HFF-Myc (cell line): ENCODE results near the gene CBS.
"Not testable (repeated sequence)": the region's sequence is repeated elsewhere in the genome, so short reads cannot be mapped to it uniquely, and the experiment has no call there.

Source experiments
- DNase-seq: peaks from one replicate; pipeline ENCODE4 v3.0.0-alpha.2; 2011; ENCODE audit warnings: low read depth; ENCODE audit errors: extremely low read depth
- H3K4me3 ChIP-seq: replicated peaks from 2 replicates; pipeline ENCODE4 v1.5.1; 2011; ENCODE audit warnings: low read depth, mild to moderate bottlenecking, control low read depth, low read length
- TF ChIP-seq, protein P1 (sequence below): IDR thresholded peaks from 2 replicates; pipeline ENCODE4 v1.5.1; 2012; ENCODE audit warnings: mild to moderate bottlenecking, low read depth, low read length, control low read depth; ENCODE audit errors: missing control alignments

CBS gene

DNA sequence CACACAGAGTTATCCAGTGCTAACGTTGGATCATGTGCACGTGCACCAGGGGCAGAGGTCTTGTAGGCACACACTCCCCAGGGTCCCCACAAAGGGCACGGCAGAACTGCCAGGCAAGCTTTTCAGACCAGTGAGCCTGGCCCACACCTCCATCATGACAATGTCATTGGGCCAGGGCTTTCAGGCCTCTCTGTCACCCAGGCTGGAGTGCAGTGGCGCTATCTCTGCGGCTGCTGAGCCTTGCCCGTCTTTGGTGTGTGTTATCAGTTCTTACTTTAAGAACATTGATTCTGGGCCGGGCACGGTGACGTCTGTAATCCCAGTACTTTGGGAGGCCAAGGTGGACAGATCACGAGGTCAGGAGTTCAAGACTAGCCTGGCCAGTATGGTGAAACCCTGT is 57.1 kb downstream of the CBS start:
- TF ChIP-seq, protein P1, sequence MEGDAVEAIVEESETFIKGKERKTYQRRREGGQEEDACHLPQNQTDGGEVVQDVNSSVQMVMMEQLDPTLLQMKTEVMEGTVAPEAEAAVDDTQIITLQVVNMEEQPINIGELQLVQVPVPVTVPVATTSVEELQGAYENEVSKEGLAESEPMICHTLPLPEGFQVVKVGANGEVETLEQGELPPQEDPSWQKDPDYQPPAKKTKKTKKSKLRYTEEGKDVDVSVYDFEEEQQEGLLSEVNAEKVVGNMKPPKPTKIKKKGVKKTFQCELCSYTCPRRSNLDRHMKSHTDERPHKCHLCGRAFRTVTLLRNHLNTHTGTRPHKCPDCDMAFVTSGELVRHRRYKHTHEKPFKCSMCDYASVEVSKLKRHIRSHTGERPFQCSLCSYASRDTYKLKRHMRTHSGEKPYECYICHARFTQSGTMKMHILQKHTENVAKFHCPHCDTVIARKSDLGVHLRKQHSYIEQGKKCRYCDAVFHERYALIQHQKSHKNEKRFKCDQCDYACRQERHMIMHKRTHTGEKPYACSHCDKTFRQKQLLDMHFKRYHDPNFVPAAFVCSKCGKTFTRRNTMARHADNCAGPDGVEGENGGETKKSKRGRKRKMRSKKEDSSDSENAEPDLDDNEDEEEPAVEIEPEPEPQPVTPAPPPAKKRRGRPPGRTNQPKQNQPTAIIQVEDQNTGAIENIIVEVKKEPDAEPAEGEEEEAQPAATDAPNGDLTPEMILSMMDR, result no peak
- no peak for DNase-seq
- no peak overlapping the region for H3K4me3 ChIP-seq

DNA sequence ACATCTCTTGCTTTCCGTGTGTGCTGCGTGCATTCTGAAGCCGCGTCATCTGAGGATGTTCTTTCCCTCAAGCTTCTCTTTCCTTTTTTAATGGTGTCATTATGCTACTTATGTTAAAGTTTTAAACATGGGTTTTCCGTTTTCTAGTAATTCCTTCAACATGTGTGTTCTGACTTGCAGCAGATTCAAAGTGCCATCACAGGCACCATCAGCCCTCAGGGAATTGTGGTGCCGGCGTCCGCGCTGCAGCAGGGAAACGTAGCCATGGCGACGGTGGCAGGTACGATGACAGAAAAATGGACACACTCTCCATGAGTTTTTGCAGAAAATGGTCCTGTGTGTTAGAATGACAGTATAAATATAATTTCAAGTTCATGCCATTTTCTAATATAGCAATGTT is 58.9 kb downstream of the CBS start:
- H3K4me3 ChIP-seq, result no peak overlapping the region

DNA sequence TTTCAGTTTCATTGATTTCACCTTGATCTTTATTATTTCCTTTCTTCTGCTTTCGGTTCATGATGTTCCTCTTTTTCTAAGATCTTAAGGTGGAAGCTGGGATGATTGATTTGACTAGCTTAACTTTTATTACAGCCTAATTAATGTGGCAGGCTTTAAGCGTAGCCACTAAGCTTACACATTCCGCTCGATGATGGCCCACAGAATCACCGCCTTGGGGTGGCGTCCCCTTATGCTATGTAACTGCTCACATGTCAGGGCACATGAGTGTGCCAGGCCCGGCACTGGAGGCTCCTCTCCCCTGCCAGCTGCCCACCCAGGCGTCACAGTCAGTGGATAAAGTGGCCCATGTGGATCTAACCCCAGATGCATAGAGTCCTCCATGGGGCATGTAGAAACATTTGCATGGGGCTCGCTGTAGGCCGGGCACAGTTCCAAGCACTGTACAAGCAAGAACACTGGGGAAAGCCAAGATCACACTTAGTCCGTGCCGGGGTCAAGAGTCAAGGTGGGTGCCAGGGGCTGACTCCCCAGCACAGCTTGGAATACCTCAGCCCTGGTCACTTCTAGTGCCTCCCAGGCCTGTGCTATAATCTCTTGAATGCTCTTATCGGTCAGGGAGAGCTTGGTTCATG is 59.6 kb downstream of the CBS start:
- TF ChIP-seq, protein P1, result no peak
- no peak overlapping the region for H3K4me3 ChIP-seq
- DNase-seq, result no peak

More for the DNA sequence above, 58.9 kb downstream of the CBS start:
- TF ChIP-seq, protein P1, result no peak
- DNase-seq, result no peak

DNA sequence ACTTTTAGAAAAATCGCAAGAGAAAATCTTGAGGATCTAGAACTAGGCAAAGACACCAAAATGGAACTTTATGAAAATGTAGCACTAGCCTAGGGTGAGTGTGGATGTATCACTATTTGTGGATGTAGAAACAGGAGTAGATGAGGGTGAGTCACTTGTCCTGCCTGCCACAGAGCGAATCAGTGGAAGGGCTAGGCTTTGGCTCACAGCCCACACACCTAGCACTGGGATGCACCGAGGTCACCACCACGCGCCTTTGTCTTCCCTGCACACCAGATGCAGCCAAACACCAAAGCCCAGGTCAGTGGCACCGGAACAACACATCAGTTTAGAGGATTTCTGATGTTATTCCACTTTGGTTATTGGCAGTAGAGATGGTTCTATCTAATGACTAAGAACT is 63.0 kb downstream of the CBS start:
- DNase-seq, result no peak
- TF ChIP-seq, protein P1, result no peak
- no peak overlapping the region for H3K4me3 ChIP-seq

DNA sequence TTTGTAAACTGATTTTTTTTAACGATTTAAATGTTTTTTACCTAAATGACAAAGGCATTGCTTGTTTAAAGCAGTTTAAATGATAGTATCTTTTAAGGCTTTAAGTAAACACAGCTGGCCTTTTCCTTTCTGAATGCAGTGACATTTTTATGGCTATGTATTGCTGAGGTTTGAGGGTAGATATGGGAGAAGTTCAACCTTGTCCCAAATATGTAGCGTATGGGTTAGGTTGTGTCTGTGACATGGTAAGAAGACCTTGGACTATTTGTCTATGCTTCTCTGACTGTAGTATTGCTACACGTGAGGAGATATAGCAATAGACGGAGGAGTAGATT is 68.8 kb downstream of the CBS start:
- H3K4me3 ChIP-seq, result no peak overlapping the region
- TF ChIP-seq, protein P1, result no peak
- no peak for DNase-seq

DNA sequence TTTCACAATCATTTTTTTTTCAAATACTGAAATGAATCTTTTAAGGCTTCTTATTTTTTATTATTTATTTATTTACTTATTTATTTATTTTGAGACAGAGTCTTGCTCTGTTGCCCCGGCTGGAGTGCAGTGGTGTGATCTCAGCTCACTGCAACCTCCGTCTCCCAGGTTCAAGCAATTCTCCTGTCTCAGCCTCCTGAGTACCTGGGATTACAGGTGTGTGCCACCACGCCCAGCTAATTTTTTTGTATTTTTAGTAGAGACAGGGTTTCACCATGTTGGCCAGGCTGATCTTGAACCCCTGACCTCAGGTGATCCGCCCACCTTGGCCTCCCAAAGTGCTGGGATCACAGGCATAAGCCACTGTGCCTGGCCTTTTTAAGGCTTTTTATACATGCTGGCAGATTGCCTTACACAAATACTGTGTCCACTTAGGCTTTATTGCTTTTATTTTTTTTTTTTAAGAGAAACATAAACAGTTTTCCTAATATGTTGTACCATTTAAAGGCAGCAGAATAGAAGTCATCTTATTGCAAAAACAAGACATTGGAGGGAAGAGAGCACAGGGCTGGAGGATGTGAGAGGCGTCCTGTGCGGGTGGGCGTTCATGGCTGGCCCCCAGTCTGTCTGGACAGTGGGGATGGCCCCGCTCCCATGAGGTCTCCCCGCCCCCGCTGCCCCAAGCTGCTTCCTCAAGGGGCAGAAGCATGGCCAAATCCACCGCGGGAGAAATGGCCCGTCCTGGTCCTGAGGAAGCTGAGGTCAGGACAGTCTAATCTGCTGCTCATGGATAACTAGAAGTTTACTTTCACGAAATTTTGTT is 69.4 kb downstream of the CBS start:
- not testable (repeated sequence) for DNase-seq, H3K4me3 ChIP-seq

DNA sequence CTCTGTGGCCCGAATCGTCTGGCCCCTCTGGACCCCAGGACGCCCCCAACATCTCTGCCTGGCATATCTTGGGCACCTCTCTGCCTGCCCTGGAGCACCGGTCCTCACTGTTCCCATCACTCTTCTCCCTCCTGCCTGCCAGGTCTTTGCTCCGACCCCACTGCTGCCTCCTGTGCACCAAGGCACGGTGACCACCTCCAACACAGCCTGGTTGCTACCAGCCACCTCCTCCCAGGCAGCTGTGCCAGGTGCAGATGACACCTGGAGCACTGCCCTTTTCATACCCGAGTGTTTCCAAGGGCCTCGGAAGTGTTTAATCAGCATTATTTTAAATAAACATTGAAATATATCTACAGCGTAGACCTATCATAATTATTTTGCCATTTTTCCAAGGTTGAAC is 70.0 kb downstream of the CBS start:
- no peak for DNase-seq

More for the DNA sequence above, 70.0 kb downstream of the CBS start:
- TF ChIP-seq, protein P1, result no peak
- no peak overlapping the region for H3K4me3 ChIP-seq
